HL-60 (cell line): ENCODE measurements around the gene GAPDHS.

Experiments
- CTCF ChIP-seq: IDR thresholded peaks from one replicate; pipeline ENCODE4 v1.5.1; 2011; ENCODE audit warnings: low read length, control low read depth, inconsistent platforms; ENCODE audit not compliant: insufficient read depth
- GABPA ChIP-seq: IDR thresholded peaks from 2 replicates; pipeline ENCODE4 v1.6.1; 2012; ENCODE audit warnings: low read depth
- POLR2AphosphoS5 ChIP-seq: IDR thresholded peaks from 2 replicates; pipeline ENCODE4 v1.6.1; 2012; ENCODE audit warnings: low read depth
- REST ChIP-seq: IDR thresholded peaks from 2 replicates; pipeline ENCODE4 v1.6.1; 2012; ENCODE audit warnings: low read depth; ENCODE audit not compliant: insufficient replicate concordance
- SPI1 ChIP-seq: IDR thresholded peaks from 2 replicates; pipeline ENCODE4 v1.6.1; 2012; ENCODE audit warnings: low read depth, mild to moderate bottlenecking, borderline replicate concordance

DNA sequence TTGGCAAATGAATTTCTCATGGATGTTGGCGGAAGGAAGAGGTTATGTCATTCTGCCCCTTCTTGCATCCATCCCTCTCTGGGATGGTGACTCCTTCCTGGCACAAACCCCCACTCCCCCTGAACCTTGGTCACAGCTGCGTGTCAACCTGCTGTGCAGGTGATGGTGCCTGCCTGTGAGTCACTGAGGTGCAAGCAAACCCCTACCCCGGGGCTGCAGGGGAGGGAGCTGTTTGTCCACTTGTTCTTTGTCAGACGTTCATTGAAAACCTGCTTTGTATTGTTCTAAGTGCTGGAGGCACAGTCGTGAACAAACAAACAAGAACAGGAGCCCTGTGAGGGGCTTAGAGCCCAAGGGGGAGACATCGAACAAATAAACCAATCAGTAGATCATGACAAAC lies 2.0 kb upstream of the GAPDHS start:
- no peak for TF ChIP-seq CTCF
- TF ChIP-seq REST = no peak
- TF ChIP-seq GABPA = no peak
- TF ChIP-seq POLR2AphosphoS5 = no peak
- TF ChIP-seq SPI1 = no peak
